ENCODE data around the gene ZNF496.
A peak's percentile ranks its signal among the peaks of the same experiment; 100 is the strongest.

The ZNF496 gene

GRCh38 chr1:247328311-247328710 is 3.4 kb downstream of the ZNF496 start:
- no peak for DNase-seq (ENCODE audit: low read depth)

DNA sequence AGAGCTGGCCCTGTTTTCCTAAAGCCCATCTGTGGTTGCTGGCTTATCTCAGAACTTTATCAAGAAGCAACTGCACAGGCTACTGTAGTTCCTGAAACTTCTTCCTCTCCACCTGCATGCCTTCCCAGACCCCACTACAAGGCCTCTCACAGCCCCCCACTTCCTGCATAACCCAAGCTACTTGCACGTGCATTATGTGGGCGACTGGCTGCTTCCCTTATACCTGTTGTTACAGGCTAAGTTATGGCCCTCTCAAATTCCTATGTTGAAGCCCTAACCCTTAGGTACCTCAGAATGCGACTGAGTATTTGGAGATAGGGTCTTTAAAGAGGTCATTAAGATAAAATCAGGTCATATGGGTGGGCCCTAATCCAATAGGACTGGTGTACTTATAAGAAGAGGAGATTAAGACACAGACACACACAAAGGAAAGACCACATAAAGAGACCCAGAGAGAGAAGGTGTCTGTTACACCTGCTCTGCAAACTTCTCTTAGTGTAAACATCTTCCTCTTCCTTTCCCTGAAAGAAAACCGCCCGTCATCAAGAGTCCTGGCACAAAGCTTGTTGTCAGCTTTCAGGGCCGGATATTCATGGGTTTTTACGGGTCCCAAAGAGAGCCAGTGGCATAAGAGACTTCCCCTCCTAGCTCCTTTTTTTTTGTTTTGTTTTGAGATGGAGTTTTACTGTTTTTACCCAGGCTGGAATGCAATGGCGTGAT is 5.1 kb downstream of the ZNF496 start:
- no peak for DNase-seq (ENCODE audit: low read depth)

GRCh38 chr1:247324923-247325322 is 6.7 kb downstream of the ZNF496 start:
- DNase-seq (ENCODE audit: low read depth): no peak

- DNase-seq (ENCODE audit: low read depth): no peak
Observed at GRCh38 chr1:247324204-247324787, 7.4 kb downstream of the ZNF496 start.

DNA sequence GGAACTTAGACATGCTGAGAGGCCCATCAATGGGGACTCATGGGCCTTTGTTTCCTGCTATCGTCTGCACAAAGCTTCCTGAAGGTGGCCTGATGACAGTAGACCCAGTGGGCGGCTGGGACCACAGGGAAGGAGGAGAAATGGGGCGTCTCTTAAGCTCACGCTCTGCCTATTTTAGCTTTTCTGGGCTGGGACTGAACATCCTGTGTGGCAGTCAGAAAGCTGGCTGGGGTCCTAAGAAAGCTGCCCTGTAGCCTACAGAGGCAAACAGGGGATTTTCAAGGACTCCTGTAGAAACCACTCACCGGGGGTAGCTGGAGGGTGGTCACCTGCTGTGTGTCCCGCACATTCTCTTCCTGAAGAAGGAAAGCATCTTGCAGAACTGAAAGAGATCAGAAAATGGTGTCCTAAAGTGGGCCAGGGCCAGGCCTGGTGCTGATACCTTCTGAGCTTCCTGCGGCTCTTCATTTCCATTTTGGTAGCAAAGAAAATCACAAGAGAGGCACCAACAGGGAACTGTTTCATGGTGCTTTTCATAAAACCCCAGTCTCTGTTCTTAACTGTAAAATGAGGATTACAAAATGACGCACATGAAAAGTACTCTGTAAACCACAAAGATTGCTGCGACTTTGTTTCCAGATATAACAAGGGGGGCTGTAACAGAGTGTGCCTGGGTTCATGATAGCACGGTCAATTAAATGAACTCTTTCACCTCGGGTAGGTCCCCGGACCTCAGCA is 8.6 kb downstream of the ZNF496 start:
- no peak for DNase-seq (ENCODE audit: low read depth)

DNA sequence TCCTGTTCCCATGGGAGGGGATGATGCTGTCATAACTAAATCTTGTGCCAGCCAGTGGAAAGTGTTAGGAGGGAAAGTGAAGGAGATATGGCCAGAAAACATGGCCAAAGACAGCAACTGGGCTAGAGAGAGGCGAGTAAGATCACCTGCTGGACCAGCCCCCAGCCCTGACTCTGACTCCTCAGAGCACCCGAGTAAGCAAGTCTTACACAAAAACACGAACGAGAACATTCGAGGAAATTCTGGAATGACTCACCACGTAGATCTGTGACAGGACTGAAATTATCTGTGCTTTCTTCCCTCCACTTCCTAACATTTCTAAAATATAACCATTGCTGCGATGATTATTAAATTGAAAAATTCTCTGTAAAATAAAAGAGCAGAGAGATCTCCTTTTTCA is 9.2 kb downstream of the ZNF496 start:
- DNase-seq (ENCODE audit: low read depth): no peak

DNA sequence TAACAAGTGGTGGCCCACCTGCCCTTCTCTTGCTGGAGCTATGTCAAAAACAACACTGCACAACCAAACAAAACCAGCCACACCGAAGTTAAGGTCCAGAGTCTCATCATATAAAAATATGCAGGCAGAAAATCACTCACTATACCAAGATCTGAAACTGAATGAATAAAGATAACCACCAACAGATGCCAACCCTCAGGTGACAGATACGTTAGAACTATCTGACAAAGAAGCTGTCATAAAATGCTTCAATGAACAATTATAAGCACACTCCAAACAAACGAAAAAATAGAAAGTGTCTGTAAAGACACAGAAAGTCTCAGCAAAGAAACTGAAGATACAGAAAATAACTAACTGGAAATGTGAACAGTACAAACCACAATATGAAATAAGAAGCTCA is 14.0 kb downstream of the ZNF496 start:
- no peak for DNase-seq (ENCODE audit: low read depth)

DNA sequence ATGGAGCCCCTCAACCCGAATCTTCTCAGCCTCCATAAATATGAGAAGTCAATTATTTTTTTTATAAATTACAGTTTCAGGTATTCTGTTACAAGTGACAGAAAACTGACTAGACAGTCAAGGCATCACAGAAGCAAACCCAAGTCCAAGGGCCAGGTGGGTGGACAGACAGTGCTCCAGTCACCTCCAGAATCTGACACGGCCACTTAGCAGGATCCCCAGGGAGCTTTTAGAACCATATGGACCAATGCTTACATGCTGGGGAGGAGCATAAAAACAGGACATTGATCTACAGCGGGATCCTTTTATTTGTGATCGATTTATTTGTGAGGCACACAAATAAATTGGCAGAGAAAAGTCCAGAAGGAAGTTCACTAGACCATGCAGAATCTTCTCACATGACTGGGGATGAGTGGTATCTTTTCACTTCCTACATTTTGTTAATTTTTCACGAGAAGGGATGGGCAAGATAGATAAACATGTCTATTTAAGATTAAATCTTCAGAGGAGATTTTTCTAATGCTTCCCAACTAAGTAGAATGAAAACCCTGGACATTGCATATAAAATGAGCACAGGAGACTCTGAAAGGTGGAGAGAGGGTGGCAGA is 15.0 kb downstream of the ZNF496 start:
- no peak for DNase-seq (ENCODE audit: low read depth)

GRCh38 chr1:247304031-247304430 is 27.6 kb downstream of the ZNF496 start:
- no peak for DNase-seq (ENCODE audit: low read depth)

GRCh38 chr1:247303216-247303615 is 28.5 kb downstream of the ZNF496 start:
- DNase-seq (ENCODE audit: low read depth): no peak

- DNase-seq (ENCODE audit: low read depth): no peak
Observed at GRCh38 chr1:247301176-247301540, 30.5 kb downstream of the ZNF496 start.

DNA sequence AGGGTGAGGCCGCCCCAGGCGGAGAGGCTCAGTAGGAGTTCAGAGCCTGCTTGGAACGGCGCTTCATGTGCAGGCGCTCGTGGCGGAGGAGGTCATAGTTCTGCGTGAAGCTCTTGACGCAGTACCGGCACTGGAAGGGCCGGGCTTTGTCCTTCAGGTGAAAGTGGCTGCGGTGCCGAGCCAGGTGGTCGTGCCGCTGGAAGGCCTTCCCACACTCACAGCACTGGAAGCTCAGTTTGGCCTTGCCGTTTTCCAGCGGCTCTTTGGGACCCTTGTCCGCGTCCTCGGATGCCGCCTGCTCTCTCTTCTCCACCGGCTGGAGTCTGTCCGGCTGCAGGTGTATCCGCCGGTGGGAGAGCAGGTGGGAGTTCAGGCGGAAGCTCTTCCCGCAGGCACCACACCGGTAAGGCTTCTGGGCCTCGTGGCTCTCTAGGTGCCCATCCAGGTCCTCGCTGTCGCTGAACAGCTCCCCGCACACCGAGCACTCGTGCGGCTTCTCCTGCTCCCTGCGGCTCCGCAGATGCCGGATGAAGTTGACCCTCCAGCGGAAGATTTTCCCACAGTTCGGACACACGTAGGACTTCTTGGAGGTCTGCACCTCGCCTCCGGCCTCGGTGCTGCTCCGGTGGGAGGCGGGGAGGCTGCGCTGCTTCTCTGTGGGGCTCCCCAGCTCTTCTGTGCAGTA is 31.0 kb downstream of the ZNF496 start:
- no peak for DNase-seq (ENCODE audit: low read depth)

- no peak for DNase-seq (ENCODE audit: low read depth)
Observed at GRCh38 chr1:247299723-247300381, 31.8 kb downstream of the ZNF496 start.

GRCh38 chr1:247298701-247299100 is 33.0 kb downstream of the ZNF496 start:
- no peak for DNase-seq (ENCODE audit: low read depth)

DNA sequence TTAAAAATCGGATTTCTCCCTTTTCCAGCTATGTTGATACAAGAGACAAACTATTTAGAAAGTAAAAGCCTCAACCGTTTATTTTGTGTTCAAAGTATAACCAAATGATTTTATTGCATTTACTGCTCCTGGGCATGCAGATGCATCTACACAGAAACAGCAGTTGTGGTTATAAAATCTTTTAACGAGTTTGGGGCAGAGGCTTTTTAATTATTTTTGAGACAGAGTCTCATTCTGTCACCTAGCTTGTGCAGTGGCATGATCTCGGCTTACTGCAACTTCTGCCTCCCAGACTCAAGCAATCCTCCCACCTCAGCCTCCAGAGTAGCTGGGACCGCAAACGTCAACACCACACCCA is 33.6 kb downstream of the ZNF496 start:
- no peak for DNase-seq (ENCODE audit: low read depth)

- DNase-seq (ENCODE audit: low read depth): no peak
Observed at GRCh38 chr1:247297263-247298123, 34.2 kb downstream of the ZNF496 start.

GRCh38 chr1:247296599-247297180 is 35.0 kb downstream of the ZNF496 start:
- no peak for DNase-seq (ENCODE audit: low read depth)

- DNase-seq (ENCODE audit: low read depth): no peak
Observed at GRCh38 chr1:247295746-247296145, 35.9 kb downstream of the ZNF496 start.

GRCh38 chr1:247295274-247295684 is 36.4 kb downstream of the ZNF496 start:
- DNase-seq (ENCODE audit: low read depth): no peak

DNA sequence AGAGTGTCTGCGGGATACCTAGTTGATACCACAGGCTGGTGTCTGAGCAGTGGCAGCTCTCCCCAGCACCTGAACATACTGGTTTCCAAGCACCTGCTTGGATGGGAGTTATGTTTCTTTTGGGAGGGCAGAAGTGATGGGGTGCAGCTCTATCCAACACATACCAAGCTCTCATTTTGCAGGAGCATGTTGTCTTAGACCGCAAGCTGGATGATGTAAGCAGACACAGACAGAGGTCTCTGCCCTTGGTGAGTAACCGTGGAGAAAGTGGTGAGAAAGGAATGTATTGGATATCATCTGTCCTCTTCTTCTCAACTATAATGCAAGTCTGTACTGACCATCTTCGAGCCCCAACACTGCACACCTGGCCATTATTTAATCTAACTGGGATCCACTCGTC is 37.4 kb downstream of the ZNF496 start:
- DNase-seq (ENCODE audit: low read depth): peak; percentile 3

- no peak for DNase-seq (ENCODE audit: low read depth)
Observed at GRCh38 chr1:247293047-247293446, 38.6 kb downstream of the ZNF496 start.
